ENCODE measurements around the gene CDC14A.
"Not testable (repeated sequence)": the region's sequence is repeated elsewhere in the genome, so short reads cannot be mapped to it uniquely, and the experiment has no call there.

CDC14A gene

GRCh38 chr1:100362821-100363466 is 10.6 kb downstream of the CDC14A start:
- DNase-seq (ENCODE audit: low spot score): no peak

DNA sequence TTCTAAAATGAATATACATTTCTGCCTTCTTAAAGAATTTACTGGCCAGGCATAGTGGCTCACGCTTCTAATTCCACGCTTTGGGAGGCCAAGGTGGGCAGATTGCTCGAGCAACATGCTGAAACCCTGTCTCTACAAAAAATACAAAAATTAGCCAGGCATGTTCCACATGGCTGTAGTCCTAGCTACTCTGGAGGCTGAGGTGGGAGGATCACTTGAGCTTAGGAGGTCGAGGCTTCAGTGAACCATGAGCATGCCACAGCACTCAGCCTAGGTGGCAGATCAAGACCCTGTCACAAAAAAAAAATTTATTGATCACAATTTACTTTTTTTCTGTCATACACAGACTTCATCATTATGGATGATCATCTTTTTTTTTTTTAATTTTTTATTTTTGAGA is 11.5 kb downstream of the CDC14A start:
- no peak for DNase-seq (ENCODE audit: low spot score)

- no peak for DNase-seq (ENCODE audit: low spot score)
Observed at GRCh38 chr1:100364697-100365096, 12.4 kb downstream of the CDC14A start.

DNA sequence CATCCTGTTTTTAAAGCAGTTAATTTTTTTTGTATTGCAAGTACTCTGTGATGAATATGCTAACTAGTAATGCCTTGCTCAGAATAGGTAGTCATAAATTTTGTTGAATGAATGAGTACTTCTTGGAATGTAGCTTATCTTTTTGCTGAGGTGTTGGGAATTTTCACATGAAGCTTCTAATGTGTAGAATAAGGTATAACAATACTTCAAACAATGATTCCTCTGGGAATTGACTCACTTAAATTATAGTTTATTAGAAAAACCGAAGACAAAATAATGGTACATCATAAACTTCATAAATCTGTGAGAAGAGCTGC is 13.9 kb downstream of the CDC14A start:
- DNase-seq (ENCODE audit: low spot score): no peak

- not testable (repeated sequence) for DNase-seq (ENCODE audit: low spot score)
Observed at GRCh38 chr1:100369339-100369738, 17.0 kb downstream of the CDC14A start.

GRCh38 chr1:100373953-100374352 is 21.6 kb downstream of the CDC14A start:
- DNase-seq (ENCODE audit: low spot score): not testable (repeated sequence)

GRCh38 chr1:100376890-100377289 is 24.6 kb downstream of the CDC14A start:
- not testable (repeated sequence) for DNase-seq (ENCODE audit: low spot score)

DNA sequence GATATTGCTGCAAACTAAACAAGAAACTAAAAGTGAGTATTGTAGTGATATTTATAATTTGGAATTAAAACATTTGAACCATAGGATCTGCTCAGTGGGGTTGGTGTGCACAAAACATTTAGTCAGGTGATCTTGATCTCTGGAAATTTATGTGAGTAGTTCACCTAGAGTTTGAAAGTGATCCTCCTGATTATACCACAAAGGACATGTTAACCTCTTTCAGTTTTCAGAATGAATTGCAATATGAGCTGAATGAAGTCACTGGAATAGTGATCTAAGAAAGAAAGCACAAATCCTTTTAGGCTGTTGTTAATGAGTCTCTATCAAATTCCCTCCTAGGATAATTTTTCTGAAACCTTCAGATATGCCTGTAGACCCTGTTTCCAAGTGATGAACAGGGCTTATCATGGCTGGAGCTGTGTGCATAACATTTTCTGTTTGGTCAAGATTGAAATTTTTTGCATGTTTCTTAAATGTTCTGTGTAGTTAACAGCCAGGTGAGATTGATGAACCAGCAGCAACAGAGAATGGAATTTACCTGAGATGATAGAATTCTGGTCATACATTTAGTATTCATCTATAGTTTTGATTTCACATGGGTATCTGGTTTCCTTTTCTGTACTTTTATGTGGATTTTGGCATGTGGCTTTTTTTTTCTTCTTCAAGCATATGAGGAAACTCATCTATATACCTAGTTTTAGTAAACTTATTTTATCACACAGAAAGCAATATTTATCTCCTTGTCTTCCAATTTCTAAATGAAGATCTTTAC is 25.5 kb downstream of the CDC14A start:
- DNase-seq (ENCODE audit: low spot score): no peak

DNA sequence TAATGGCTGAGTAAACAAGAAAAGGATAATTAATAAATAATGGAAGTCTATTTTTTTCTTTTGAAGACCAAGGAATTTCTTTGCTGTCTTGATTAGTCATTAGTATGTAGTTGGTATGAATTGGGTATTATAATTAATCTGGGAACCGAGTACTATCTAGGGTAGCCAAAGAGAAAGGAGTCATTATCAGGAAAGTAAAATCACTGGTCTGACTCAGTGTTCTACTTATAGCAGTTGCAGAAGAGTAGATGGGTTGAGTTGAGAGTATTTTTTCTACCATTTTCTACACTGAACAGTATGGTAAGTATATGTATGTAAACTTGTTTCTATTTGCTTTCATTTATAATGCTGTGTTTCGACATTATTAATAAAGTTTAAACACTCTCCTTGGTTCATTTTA is 26.6 kb downstream of the CDC14A start:
- no peak for DNase-seq (ENCODE audit: low spot score)

DNA sequence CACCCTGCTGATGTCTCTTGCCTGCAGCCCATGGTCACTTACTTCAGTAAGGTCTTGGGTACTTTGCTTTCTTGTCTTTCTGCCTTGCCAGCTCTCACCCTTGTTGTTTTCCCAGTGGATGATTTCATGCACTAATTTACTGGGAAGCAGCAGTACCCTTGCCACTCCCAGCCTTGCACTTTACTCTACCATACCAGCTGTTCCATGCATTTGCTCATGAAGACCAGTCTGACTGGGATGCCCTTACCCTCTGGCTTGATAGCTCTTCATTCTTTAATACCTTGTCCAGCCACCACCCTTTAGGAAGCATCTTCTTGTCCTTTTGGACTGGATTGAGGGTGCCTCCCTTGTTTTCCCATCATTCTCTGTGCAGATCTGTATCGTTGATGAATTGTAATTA is 28.3 kb downstream of the CDC14A start:
- DNase-seq (ENCODE audit: low spot score): no peak

DNA sequence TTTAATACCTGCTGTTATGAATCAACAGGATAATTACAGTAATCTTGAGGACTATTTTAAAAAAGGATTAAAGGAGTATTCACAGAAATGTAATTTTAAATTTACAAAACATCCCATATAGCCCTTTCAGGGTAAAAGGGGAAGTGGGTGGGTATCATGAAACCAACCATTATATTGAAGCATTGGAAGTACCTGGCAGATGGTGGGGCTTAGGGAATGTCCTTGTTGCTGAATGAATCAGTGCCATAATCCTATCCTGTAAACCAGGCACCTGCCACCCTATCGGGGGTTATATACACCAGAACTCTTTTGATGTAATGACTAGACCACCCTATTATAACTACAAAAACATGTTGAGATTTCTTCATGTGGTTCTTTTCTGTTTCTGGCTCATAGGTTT is 30.4 kb downstream of the CDC14A start:
- DNase-seq (ENCODE audit: low spot score): no peak

GRCh38 chr1:100383743-100384405 is 31.6 kb downstream of the CDC14A start:
- DNase-seq (ENCODE audit: low spot score): no peak

- DNase-seq (ENCODE audit: low spot score): no peak
Observed at GRCh38 chr1:100387209-100387608, 34.9 kb downstream of the CDC14A start.

DNA sequence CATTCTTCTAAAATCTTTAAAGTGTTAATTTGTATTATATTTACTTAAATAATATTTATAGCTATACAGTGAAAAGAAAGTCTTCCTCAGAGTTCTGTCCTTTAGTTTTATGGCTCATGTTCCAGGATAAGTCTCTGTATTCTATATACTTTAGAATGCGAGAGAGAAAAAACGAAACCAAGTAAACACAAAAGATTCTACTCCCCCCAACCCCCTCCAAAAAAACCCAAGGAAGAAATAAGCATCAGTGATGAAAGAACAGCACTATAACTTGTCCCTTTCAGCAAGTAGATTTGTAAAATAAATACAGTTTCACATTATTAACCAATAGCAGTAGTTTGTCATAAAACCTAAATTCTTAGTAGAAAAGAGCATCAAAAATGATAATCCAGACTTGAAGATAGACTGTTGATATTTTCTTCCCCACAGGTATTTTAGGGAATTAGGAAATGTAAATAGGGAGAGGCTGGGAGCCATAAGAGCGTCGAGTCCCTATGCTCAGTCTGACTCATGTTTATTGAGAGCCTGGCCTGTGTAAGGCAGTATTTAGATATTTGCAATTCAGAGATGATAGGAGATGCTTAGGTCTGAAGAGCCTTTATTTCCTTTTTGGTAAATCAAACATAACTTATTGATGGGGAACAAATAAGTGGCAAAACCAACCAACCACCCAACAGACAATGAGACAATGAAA is 35.5 kb downstream of the CDC14A start:
- DNase-seq (ENCODE audit: low spot score): no peak

DNA sequence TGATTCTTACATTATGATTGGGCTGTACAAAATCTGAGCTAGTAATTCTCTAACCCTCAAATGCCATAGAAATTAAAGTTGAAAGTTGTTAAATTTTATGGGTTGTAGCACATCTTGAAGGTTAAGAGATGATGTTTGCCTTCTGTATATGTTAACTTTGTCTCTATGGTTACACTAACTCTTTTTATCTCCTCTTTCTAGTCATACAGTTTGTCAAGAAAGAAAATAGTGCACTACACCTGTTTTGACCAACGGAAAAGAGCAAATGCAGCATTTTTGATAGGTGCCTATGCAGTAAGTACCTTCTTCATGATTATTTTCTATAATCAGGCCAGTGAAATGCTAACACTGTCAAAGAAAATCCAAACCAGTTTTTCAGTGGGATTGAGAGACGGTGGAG is 38.2 kb downstream of the CDC14A start:
- DNase-seq (ENCODE audit: low spot score): no peak

DNA sequence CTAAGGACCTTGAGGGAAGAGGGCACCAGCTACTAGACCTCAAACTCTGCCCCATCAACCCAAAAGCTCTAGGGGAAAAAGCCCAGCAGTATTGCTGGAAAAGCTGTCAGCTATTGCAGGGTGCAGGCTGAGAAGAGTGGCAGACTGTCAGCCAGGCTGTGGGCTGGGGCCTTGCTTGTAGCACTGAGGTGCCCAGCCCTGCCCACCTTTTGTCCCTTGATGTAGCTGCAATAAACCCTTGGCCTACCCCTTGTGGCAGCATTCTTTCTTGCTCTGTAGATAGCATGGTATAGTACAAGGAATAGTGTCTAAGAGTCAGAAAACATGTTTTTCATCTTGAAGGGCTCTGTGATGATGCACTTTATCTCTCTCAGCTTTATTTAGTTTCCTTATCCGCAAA is 39.4 kb downstream of the CDC14A start:
- no peak for DNase-seq (ENCODE audit: low spot score)

- DNase-seq (ENCODE audit: low spot score): no peak
Observed at GRCh38 chr1:100392756-100393155, 40.5 kb downstream of the CDC14A start.

- DNase-seq (ENCODE audit: low spot score): no peak
Observed at GRCh38 chr1:100394285-100394684, 42.0 kb downstream of the CDC14A start.

DNA sequence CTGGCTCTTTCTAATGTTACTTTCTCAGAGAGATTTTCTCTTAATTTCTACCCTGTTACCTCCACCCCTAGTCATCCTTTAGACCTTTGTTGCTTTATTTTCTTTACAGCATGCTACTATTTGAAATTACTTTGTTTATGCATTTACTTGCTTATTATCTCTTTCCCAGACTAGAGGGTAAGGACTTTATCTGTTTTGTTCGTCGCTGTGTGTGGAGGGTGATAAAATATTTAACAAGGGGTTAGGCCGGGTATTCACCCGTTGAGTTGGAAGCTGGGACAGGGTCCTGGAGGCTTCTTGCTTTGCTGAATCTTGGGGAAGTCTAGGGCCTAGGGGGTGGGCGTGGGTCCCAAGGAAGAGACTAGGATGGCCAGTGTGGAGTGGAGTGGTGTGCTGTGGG is 43.6 kb downstream of the CDC14A start:
- no peak for DNase-seq (ENCODE audit: low spot score)

GRCh38 chr1:100396651-100397050 is 44.3 kb downstream of the CDC14A start:
- no peak for DNase-seq (ENCODE audit: low spot score)

- DNase-seq (ENCODE audit: low spot score): no peak
Observed at GRCh38 chr1:100397681-100398080, 45.4 kb downstream of the CDC14A start.

DNA sequence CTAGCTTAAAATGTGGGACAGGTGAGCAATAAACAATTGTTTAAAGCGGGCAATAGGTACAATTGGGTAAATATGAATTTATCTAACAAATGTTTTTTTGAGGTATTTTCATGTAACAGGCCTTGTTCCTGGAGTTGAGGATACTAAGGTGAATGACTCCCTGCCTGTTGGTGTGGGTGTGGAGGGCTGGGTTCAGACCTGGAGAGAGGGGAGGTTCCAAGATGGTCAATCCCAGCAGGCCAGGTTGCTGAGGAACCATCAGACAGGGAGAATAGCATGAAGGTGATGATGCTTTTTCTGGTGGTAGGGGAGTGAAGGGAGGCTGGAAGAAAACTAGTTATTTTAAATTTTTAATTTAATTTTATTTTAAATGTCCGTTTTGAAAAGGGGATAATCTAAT is 46.3 kb downstream of the CDC14A start:
- DNase-seq (ENCODE audit: low spot score): no peak

GRCh38 chr1:100400404-100400803 is 48.1 kb downstream of the CDC14A start:
- no peak for DNase-seq (ENCODE audit: low spot score)

All from left forelimb (tissue), 1 donor.